Esophagus squamous epithelium (tissue), 4 donors: ENCODE data around the gene UBE2V1.

Source experiments
- POLR2A ChIP-seq, 4 donors: fragments of 450-650 bp; IDR thresholded peaks; one replicate each; pipeline ENCODE4 v1.6.1; 2017; ENCODE audit warnings: antibody characterized with exemption in 4 of 4, mild to moderate bottlenecking in 4 of 4, moderate library complexity in 3 of 4
- TF ChIP-seq, protein P1 (sequence below), 6 experiments: fragments of 450-650 bp in 4 of 6; fragments of 200-600 bp in 2 of 6; sonication (generic) in 2 of 6; IDR thresholded peaks; one replicate each; pipeline ENCODE4 v1.5.1; 2016 to 2019; ENCODE audit warnings: antibody characterized with exemption in 6 of 6, mild to moderate bottlenecking in 4 of 6, moderate library complexity in 4 of 6

DNA sequence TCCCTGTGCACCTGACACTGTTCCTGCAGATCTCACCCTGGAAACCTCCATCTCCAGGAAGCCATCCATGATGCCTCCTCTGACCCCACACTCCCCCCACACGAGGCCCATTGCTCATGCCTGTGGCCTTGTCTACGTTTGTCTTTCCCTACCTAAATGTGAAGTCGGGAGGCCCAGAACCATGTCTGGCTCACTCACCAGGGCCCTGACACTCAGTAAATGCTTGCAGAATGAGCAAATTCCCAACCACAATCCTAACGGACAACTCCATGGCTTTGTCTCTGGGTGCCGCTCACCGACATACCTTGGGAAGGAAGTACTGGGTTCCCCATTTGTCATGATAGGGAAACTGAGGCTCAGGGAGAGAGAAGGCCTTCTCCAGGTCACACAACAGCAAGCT, 33.3 kb upstream of the UBE2V1 start:
- TF ChIP-seq, protein P1, sequence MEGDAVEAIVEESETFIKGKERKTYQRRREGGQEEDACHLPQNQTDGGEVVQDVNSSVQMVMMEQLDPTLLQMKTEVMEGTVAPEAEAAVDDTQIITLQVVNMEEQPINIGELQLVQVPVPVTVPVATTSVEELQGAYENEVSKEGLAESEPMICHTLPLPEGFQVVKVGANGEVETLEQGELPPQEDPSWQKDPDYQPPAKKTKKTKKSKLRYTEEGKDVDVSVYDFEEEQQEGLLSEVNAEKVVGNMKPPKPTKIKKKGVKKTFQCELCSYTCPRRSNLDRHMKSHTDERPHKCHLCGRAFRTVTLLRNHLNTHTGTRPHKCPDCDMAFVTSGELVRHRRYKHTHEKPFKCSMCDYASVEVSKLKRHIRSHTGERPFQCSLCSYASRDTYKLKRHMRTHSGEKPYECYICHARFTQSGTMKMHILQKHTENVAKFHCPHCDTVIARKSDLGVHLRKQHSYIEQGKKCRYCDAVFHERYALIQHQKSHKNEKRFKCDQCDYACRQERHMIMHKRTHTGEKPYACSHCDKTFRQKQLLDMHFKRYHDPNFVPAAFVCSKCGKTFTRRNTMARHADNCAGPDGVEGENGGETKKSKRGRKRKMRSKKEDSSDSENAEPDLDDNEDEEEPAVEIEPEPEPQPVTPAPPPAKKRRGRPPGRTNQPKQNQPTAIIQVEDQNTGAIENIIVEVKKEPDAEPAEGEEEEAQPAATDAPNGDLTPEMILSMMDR (IDR thresholded peaks at IDR 0.05), result no peak
- no peak for TF ChIP-seq POLR2A (IDR thresholded peaks at IDR 0.05)
